NCI-H2227 (cell line): ENCODE data around the gene ERCC6L2.

ENCODE experiments used
- DNase-seq: peaks from one replicate; lab custom pipeline; 2025; ENCODE audit not compliant: unreplicated experiment; lab: John Stamatoyannopoulos, UW

Gene ERCC6L2

DNA sequence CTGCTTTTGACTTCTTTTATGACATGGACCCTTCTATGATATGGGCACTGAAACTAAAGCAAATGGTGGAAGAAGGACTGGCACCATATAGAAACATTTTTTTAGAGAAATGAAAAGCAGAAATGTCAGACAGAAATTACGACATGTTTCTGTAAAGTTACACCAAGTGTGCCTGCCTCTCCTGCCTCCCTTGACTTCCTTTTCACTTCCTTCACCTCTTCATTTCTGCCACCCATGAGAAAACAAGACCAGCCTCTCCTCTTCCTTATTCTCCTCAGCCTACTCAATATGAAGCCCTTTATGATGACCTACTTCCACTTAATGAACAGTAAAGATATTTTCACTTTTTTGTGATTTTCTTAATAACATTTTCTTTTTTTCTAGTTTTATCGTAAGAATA lies 44.5 kb downstream of the ERCC6L2 start:
- DNase-seq: no peak

DNA sequence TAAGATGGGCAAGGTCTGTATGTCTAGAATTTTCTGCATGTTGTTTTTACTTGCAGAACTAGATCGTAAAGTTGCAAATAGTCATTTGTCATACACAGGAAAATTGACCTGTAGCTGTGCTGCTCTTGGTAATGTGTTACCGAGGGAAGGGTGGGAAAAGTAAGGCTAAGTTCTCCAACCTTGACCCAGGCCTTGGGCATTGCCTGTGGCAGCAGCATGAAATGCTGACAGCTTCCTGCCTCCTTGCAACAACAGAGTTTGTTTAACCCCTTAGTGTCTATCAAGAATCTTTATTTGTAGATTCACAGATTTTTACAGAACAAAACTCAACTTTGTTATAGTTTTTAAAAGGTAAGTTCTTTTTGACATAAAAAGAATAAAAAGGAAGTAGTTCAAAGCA lies 48.3 kb downstream of the ERCC6L2 start:
- DNase-seq: no peak

DNA sequence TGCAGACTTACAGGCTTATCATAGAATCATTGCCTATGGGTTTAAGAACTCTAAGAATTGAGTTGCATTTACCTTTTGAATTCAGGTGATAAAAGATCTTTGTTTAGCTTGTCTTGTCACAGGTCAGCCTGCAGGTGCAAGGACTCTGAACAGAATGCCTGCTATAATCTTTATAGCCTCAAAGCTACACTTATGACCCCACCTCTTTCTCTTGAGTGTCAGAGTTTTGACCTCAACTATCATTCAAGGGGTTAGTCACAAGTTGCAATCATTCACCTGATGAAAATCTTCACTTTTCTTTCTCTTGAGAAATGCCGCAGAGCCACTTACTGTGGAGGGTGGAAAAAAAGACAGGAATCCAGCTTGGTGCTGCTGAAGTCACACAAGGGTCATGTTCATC lies 49.5 kb downstream of the ERCC6L2 start:
- no peak for DNase-seq

DNA sequence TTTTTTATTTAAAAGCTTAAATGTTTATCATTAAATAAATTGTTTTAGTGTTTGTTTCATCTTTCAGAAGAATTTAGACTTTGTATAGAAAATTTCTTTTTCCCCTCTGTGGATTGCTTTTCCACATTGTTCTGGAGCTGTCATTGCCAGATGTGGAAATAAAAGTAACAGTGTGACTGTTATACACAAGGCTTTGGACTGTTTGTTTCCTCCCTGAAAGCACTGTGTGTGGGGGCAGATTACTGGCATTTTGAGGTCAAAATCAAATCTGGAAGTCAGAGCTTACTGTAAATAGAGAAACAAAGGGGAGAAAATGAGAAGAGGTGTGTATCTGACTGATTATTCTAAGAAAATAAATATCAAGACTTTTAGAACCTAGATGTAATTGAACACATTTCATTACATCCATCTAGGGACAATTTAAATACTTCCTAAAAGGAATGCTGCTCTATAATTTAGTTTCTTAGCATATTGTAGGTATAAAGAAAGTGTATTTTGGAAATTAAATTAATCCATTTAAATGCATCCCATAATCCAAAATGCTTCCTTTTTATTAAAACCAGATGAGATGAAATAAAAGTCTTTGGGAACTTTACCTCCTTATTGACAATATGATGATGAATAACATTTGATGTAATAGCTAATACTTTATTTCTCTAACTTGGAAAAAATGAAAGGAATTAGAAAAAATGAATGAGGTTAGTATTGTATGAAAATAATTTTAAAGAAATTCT lies 51.9 kb downstream of the ERCC6L2 start:
- DNase-seq: no peak

DNA sequence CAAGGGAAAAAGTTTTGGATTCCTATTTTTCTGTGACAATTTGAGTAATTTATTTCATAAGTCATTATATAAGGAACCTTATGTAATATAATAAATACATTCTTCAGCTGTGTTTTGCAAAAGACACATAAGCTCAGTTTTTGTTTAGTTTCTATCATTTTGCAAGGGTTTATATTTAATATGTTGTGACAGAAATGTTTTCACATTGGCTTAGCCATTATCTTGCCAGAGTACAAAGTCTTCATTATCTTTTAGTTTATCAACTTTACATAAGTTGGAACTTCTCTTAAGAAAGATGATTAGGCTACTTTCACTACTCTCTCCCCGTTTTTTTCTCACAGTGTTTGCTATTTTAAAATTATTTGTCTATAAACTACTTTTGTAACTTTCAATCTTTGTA lies 54.8 kb downstream of the ERCC6L2 start:
- DNase-seq: no peak

DNA sequence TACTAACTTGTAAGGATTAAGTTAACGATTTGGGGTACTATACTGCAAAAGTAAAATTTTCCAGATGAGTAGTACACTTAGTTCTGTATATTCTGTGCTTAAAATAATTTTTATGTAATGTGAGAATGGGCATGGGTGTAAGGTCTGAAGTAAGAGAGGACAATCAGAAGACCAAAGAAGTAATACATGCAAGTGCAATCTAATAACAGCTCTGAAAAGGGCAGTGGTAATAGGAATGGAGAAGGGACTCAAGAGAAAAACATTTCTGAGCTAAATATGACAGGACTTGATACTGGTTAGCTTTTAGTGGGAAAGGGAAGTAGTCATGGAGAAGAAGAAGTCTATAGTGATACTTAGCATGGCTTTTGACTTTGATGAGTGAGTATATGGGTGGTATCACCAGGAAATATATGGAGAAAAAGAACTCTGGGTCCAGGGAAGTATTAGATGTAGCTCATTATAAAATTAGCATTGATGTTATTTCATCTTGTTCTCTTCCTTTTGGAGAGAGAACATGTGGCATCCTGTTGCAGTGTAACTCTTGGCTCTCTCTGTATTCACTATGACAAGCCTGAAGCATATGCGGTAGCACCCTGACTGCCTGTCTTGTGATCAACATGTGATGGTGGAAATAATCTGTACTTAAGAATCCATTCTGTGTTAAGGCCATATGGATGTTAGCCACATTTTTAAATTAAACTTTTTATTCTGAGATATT lies 60.5 kb downstream of the ERCC6L2 start:
- DNase-seq: no peak

DNA sequence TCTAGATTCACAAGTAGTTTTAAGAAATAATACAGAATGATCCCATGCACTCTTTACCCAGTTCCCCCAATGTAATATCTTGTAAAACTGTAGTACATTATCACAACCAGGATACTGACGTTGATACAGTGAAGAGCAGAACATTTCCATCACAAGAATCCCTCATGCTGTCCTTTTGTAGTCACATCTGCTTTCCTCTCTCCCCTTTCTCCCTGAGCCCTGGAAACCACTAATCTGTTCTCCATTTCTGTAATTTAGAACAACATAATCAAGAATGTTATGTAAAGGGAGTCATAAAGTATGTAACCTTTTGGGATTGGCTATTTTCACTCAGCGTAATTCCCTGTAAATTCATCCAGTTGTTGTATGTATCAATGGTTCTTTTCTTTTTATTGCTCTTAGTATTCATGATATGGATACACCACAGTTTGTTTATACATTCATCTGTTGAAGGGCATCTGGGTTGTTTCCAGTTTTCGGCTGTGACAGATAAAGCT lies 61.1 kb downstream of the ERCC6L2 start:
- no peak for DNase-seq

DNA sequence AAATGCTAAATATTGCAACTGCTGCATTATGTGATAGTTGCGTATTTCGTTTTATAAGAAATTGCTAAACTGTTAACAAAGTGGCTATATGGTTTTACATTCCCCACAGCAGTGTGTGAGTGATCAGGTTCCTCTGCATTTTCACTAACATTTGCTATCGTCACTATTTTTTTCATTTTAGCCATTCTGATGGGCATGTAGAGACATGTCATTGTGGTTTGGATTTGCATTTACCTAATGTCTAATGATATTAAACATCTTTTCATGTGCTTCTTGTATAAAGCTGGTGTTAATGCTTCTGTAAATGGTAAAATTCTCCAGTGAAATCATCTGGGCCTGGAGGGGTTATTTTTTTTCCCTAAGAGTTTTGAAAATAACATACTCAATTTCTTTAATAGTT lies 61.6 kb downstream of the ERCC6L2 start:
- no peak for DNase-seq

DNA sequence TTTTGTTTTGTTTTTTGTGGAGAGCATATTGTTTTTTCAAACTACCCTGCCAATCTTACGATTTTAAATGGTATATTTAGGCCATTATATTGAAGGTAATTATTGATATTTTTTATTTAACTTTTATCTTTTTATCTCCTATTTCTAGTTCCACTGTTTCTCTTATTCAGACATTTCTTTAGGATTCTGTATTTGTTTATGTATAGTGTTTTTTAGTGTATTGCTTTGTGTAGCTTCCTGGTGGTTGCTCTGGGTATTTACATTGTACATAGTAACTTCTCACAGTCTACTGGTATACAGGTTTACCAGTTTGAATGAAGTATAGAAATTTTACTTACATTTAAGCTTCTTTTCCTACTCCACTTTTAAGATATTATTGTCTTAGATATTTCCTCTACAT lies 63.2 kb downstream of the ERCC6L2 start:
- DNase-seq: no peak

DNA sequence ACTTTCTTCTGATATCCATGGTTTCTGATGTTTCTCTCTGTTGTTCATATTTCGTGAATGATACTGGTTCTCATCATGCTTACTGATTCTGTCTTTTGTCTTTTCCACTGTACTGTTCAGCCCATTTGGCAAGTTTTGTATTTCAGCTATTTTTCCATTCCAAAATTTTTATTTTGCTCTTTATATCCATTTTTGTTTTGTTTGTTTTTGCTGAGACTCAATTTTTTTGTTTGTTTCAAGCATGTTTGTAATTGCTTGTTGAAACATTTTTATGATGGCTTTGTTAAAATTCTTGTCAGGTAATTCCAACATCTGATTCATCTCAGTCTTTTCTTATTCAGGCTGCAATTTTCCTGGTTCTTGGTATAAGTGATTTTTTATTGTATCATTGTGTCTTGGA lies 64.0 kb downstream of the ERCC6L2 start:
- DNase-seq: no peak

DNA sequence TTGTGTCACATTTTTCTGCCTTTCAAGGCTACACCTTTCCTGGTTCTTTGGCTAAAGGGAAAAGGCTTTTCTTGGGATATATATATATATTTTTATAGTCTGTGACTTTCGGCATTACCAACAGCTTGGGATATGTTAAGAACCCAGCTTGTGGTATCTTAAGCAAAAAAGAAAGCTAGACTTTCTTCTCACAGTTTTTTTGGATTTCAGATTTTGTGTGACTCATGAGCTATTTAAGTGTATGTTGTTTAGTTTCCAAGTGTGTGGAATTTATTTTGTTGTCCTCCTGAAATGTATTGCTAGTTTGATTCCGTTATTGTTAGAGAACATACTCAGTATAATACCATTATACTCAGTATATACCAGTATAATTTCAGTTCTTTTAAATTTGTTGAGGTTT lies 64.8 kb downstream of the ERCC6L2 start:
- no peak for DNase-seq

DNA sequence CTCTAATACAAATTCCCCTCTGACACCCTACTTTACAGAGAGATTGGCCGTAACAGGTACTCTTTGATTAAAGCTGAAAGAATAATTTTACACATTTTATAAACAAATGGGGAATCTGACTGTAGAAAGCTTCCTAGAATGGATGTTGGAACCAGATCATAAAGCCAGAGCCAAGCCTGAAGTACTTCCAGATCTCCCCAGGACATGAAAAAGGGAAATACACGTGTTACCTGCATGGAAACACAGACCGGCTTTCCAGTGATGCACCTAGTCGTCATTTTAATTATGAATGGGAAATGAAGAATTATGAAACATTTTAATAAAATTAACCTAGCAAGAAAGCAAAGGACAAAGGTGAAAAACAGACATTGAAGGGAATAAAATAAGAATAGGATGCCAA lies 66.5 kb downstream of the ERCC6L2 start:
- DNase-seq: no peak

DNA sequence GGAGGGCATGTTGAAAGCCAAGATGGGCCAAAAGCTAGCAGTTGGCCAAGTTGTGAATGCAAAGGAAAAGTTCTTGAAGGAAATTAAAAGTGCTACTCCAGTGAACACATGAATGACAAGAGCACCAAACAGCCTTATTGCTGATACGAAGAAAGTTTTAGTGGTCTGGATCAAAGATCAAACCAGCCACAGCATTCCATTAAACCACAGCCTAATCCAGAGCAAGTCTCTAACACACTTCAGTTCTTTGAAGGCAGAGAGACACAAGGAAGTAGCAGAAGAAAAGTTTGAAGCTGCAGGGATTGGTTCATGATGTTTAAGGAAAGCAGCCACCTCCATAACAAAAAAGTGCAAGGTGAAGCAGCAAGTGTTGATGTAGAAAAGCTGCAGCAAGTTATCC lies 71.6 kb downstream of the ERCC6L2 start:
- DNase-seq: no peak

DNA sequence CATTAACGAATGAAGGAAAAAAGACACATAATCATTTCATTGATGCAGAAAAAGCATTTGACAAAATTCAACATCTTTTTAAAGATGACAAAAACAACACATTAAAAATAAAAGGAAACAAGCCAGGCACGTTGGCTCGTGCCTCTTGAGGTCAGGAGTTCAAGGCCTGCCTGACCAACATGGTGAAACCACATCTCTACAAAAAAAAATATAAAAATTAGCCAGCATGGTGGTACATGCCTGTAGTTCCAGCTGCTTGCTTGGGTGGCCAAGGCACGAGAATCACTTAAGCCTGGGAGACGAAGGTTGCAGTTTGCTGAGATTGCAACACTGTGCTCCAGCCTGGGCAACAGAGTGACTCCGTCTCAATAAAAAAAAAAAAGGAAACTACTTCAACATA lies 77.0 kb downstream of the ERCC6L2 start:
- no peak for DNase-seq

DNA sequence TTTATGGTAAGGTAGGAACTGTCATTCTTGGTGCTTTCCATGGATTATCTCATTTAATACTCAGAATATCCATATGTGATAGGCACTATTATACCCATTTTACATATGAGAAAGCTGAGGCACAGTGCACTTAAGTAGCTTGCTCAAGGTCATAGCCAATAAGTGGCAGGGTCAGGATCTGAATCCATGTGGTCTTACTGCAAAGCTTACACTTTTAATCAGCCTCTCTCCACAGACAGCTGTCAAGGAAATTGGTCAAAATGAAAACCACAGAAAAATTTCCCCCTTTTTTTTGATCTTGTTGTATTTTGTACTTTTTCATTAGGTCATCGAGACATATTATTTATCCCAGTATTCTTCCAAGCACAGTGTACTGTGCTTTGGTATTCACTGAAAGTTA lies 78.5 kb downstream of the ERCC6L2 start:
- no peak for DNase-seq

DNA sequence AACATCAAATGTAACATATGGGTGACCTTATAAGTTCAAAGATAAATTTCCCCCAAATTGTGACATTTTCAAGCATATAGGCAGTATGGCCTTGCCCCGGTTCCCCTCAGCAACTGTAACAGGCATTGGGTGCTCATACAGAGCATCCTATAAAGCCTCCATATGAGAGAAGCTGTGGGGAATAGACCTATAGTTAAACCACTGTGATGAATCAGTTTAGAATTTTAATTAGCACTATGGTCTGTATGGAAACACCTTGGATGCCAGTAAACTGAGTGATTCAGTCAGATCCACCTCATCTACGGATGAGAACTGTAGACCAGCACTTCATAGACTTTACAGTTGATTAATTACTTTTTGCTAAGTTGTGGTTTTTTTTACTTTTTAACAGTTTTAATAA lies 79.4 kb downstream of the ERCC6L2 start:
- DNase-seq: no peak

DNA sequence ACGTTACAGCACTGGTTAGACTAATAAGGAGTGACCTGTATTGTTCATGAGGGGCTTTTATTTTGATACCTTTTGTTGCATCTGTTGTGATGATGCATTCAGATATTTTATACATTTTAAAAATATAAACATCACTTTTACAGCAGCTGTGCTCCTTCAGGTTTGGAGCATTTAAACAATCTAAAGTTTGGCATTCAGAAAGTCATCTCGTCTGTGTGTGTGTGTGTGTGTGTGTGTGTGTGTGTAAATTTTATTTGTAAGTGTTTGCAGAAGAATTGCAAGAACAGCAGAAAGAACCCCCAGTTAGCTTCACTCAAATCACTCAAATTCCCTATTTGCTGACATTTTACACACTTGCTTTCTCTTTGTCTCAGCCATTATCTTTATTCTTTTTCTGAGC lies 87.4 kb downstream of the ERCC6L2 start:
- DNase-seq: no peak

DNA sequence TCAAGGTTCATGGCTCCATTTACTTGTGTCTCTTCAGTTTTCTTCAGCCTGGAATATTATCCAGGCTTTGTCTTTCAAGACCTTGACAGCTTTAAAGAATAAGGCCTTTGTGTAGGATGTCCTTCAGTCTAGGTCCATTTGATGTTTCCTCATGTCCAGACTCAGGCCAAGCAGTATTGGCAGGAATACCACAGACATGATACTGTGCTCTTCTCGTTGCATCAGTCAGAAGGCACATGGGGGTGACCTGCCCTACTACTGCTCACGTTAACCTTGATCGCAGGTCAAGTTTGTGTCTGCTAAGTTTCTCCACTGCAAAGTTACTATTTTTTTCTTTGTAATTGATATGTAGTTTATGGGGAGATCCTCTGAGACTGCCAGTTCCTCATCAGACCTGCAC lies 88.2 kb downstream of the ERCC6L2 start:
- no peak for DNase-seq

DNA sequence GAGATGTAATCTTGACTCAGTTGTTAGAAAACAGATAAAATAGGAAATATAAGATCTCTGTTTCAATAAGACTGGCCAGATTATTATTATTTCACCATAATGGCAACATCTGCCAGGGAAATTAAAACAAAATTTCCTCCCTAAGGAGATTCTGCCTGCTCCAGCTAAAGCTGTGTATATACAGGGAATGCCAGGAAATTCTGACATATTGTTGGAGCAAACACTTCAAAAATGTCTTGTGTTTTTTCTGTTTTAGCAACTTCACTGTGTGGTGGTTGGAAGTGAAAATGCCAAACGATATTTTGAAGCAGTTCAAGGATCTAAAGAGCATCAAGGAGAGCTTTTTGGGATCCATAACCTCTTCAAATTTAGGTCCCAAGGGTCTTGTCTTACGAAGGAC lies 90.8 kb downstream of the ERCC6L2 start:
- DNase-seq: no peak

DNA sequence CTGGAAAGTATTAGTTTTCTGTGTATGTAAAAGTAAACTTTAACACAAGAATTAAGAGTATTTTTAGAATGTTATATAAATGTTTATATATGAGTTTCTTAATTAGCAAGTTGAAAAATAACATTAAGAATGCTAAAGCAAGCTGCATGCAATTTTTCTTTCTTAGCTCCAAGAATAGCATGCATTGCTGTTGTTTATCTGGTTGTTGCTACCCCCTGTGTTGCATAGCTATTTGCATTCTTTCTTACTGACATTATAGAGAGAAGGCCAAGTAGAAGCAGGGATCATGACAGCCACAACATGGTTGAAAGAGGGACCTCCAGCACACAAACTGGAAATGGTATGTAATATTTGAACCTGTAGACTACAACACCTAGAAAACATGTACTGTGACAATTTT lies 94.8 kb downstream of the ERCC6L2 start:
- DNase-seq: no peak

DNA sequence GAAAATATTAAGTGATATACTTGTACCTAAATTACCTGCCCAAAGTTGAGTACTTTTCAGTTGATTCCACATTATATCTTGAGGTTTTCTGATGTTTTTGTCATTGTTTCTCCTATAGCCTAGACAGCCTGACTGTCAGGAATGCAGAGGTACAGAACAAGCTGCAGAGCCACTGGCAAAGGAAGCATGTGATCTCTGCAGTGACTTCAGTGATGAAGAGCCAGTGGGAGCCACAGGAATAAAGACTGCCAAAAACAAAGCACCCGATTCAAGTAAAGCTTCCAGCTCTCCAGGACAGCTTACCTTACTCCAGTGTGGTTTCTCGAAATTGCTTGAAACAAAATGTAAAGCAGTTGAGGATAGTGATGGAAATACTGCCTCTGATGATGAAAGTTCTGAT lies 96.3 kb downstream of the ERCC6L2 start:
- no peak for DNase-seq

DNA sequence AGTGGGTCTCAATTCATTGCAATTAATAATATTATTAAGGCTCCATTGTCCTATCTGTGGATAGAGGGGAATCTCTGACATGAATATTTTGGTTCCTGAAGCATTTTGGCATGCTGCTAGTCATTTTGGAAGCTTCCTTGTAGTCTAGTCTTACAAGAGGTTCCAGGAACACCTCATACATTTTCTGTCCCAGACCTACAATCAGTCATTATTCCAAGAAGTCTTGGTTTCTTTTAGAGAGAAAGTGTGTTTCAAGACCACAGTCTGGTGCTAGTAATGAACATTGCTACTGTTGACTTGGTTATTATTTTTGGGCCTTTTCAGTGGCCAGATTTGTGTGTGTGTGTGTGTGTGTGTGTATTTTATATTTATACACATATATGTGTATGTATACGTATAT lies 98.9 kb downstream of the ERCC6L2 start:
- no peak for DNase-seq

DNA sequence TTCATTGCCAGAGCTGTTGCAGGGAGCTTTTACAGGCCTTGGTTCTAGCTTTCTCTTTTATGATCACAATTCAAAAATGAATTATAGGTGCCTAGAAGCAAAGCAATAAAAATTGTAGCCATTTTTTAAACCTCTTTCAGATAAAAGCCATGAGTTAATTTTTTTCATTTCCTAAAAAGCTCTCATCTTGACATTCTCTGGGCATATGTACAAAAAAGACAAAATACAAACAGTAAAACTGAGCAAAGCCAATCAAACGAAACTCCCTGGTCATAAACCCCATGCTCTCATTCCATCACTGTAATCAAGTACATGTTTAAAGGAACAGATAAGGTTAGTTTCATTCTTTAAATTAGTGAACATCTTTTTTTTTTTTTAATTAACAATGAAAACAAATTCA lies 101.9 kb downstream of the ERCC6L2 start:
- no peak for DNase-seq
